NCI-H524 (cell line): ENCODE data around the gene TNIK.

Source experiments
- DNase-seq, 2 experiments: peaks; one replicate each; lab custom pipeline; 2025; lab: John Stamatoyannopoulos, UW

The TNIK gene

DNA sequence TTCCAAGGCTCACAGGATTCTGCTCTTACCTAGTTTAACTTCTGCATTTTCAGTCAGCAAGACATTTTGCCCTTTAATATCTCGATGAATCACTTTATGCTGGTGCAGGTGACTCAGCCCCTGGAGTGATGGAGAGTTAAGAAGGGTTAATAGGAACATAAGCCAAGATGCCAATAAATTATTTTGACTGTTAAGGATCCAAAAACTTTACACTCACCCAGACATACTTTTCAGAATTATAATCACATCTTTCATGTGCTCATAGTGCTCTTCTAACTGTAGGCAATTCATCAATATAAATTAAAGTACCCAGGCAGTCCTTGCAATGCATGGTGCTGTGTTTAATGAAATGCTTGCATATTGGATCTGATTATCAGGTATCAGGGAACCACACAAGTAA lies 269.5 kb downstream of the TNIK start:
- no peak for DNase-seq

DNA sequence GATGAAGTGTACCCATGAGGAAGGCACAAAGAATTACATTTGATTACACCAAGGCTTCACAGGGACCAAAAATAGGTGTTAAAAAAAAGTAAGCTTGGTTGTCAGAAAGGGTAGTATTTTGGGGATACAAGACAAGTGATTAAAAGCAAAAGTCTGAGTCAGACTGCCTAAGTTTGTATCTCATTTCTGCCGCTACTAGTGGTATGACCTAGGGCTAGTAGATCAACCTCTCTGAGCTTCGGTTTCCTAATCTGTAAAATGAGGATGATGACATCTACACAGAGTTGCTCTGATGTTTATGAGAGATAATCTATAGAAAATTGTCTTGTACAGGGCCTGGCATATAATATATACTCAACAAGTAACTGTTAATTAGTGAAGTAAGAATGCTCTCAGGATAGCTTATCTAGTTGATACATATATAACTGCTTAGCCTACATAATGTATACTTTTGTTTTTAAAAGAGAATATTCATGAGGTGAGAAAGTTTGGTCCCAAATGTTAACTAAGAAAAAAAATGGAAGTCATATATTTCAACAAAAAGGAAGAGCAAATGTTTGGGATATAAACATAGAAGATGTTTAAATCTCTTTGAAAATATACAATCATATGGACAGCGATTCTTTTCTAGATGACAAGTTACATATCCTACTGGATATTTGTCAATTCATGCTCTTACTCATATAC lies 270.7 kb downstream of the TNIK start:
- DNase-seq, result no peak

DNA sequence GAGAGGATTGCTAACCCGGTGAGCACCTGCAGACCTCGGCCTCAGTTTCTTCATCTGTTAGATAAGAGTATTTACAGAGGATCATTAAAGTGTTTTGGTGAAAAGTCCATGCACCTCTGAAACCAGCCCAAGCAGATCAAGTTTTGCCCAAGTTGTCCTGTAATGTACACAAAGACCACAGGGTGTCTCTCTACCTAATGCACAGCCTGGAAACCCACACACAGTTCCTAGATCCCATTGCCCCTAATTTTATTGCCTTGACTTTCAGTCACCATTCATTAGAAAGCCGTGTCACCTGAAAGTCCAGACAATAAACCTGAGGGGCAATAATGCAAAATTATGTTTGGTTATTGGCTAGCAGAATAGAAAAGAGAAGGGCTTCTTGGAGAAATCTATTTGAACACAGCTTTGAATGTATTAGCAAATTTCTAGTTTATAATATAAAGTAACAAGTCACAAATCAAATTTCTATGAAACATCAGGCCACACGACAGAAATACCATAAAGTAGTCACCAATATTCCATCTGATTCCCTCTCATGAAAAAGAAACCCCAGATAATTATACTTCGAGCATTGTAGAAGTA lies 272.4 kb downstream of the TNIK start:
- DNase-seq, result peak; percentile 41 to 77

GRCh38 chr3:171186817-171187500 lies 273.2 kb downstream of the TNIK start:
- DNase-seq, result peak; percentile 47 to 66

DNA sequence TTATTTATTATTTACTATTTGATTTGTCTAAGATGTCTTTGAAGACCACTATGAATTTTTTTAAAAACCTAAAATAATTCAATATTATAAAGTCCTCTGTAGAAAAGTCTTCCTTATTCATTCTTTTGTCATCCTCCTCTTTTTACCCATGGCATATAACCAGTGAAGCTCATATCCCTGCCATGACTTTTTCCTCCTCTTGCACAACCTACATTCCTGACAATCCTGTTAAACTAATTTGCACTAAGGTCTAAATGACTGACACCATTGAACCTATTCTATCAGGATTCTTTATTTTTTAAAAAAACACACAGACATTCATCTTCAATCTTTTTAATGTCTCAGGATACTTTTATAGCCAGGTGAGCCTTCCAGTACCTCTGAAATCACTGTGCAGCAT lies 273.8 kb downstream of the TNIK start:
- no peak for DNase-seq

GRCh38 chr3:171185959-171186358 lies 274.2 kb downstream of the TNIK start:
- no peak for DNase-seq

- no peak for DNase-seq
Observed at GRCh38 chr3:171184372-171184771, 275.8 kb downstream of the TNIK start.

DNA sequence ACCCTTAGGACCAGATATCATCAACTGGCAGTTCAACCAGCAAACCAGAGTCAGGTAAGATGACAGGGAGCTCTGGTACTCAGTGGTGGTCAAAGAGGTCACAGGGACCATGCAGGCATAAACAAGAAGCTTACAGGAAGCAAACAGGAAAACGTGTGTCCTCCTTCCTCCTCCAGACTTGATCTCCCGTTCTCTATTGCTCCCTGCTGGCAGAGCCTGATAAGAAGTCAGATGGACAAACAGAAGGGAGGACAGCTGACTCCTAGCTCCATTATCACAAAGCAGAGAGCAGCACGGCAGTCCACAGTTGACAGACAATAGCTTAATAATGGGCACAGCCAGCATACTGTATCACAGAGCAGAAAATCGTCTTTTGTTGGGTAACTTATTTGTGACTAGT lies 277.2 kb downstream of the TNIK start:
- peak in 1 of 2 experiments; percentile 9 for DNase-seq

- no peak for DNase-seq
Observed at GRCh38 chr3:171181907-171182690, 278.1 kb downstream of the TNIK start.

- no peak for DNase-seq
Observed at GRCh38 chr3:171178714-171179113, 281.5 kb downstream of the TNIK start.

- no peak for DNase-seq
Observed at GRCh38 chr3:171177553-171177952, 282.7 kb downstream of the TNIK start.

DNA sequence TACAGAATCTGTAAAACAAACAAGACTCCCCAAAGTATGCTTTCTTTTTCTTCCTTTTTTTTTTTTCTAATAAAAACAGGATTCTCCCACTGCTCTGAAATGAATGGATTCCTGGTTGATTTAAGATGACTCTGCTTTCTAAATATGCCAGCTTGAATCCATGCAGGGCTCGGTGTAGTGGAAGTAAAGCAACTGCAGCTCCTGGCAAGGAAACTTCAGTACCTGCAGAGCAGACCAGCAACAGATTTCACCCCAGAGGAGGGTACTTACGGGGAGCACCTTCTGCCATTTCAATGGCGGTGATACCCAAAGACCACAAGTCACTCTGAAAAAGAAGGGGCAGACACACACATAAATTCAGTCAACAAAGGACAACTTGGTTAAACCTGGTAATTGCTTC lies 283.1 kb downstream of the TNIK start:
- no peak for DNase-seq

GRCh38 chr3:171176244-171176933 lies 283.8 kb downstream of the TNIK start:
- no peak for DNase-seq

DNA sequence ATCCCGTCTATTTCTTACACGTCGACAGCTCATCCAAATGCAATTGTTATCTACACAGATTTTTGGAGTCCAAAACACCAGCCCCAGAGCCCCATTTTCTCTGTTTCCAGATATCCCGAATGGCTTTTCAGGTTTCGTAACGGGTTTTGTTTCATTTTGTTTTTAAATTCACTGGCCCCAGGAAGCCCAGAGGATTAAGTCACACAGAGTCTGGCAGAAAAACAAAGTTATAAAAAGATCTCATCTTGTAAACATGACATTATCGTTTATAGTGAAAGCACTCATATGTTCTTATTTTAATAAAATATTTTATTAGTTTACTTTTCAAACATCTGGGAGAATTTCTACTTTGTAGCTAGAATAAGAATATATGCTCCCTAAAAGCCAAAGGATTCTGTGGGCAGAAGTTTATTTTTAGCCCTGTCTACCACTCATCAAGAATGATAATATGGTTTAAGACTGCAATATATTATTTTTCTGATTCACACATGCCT lies 284.4 kb downstream of the TNIK start:
- no peak for DNase-seq

- no peak for DNase-seq
Observed at GRCh38 chr3:171173736-171174135, 286.5 kb downstream of the TNIK start.

- DNase-seq, result peak in 1 of 2 experiments; percentile 5
Observed at GRCh38 chr3:171172070-171172469, 288.1 kb downstream of the TNIK start.

GRCh38 chr3:171169866-171170265 lies 290.3 kb downstream of the TNIK start:
- no peak for DNase-seq

GRCh38 chr3:171169443-171169842 lies 290.8 kb downstream of the TNIK start:
- DNase-seq, result no peak

DNA sequence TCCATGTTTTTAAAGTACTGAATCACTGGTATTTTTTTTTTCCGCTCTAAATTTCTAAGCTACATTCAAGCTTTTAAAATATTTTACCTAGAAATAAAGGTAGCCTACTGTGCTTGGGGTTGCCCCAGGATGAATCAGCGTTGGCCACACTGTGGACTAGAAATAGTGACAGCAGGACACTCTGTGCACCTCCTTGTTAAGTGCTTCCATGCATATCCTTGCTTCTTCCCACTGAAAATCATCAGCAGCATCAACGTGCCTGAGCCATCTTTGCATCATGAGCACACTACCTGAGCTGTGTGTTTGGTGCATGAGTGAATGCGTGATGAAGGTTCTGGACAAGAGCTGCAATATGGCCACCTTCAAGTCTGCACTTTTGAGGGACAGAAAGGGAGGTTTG lies 291.7 kb downstream of the TNIK start:
- no peak for DNase-seq

- DNase-seq, result peak; percentile 13 to 51
Observed at GRCh38 chr3:171168086-171168485, 292.1 kb downstream of the TNIK start.

- DNase-seq, result no peak
Observed at GRCh38 chr3:171165983-171166382, 294.2 kb downstream of the TNIK start.

GRCh38 chr3:171165499-171165921 lies 294.7 kb downstream of the TNIK start:
- no peak for DNase-seq
